IMR-90 (cell line): Measurements from ENCODE around the gene FBXW7. TPM values are rescaled to one million over a fixed set of nuclear protein-coding genes. Genes with fewer than 3 reads are reported as not detected.

Experiments used
- ATAC-seq: fragments of 200-7000 bp; cut with Tn5 transposase; 2 replicates; pipeline ENCODE4 v1.9.1; 2020; ENCODE audit warnings: low read depth, mild to moderate bottlenecking, moderate library complexity
- BruUV-seq: library from RNA; stranded (reverse); fragments of 400-500 nt; replicated peaks from 2 replicates; lab custom pipeline; 2021; lab: Mats Ljungman, UMichigan
- CTCF ChIA-PET: fragments of 300-600 bp; formaldehyde crosslinking; extraction: SDS; loops from one replicate; lab custom pipeline; 2021; ENCODE audit warnings: antibody characterized with exemption; lab: Yijun Ruan, JAX
- POLR2A ChIA-PET: fragments of 300-600 bp; sonication (Branson Sonifier 250); formaldehyde crosslinking; loops from one replicate; lab custom pipeline; 2022; ENCODE audit warnings: antibody characterized with exemption; ENCODE audit not compliant: unreplicated experiment; lab: Charles Lee
- DNase-seq: peaks from one replicate; pipeline ENCODE4 v3.0.0; 2013
- H2AFZ ChIP-seq: replicated peaks from 2 replicates; pipeline ENCODE3; 2013; ENCODE audit warnings: low read length, mild to moderate bottlenecking; ENCODE audit not compliant: poor library complexity
- H2AK5ac ChIP-seq: 2 replicates; pipeline ENCODE4 v1.6.1; 2013; ENCODE audit warnings: low read depth, low read length, inconsistent platforms
- H2AK9ac ChIP-seq: replicated peaks from 2 replicates; pipeline ENCODE3; 2013; ENCODE audit warnings: mild to moderate bottlenecking, low read depth, low read length, moderate library complexity; ENCODE audit not compliant: poor library complexity
- H2BK120ac ChIP-seq: 2 replicates; pipeline ENCODE4 v1.6.1; 2013; ENCODE audit warnings: low read depth, low read length, inconsistent platforms
- H2BK15ac ChIP-seq: 3 replicates; pipeline ENCODE4 v1.6.1; 2013; ENCODE audit warnings: low read depth, low read length, inconsistent platforms
- H2BK20ac ChIP-seq: 2 replicates; pipeline ENCODE4 v1.6.1; 2013; ENCODE audit warnings: low read depth, mild to moderate bottlenecking, inconsistent platforms, low read length, moderate library complexity
- H2BK5ac ChIP-seq: 2 replicates; pipeline ENCODE4 v1.6.1; 2013; ENCODE audit warnings: mild to moderate bottlenecking, low read depth, low read length, inconsistent platforms; ENCODE audit not compliant: poor library complexity, severe bottlenecking
- H3K14ac ChIP-seq: replicated peaks from 2 replicates; pipeline ENCODE4 v1.6.1; 2013; ENCODE audit warnings: low read depth, low read length, inconsistent platforms
- H3K18ac ChIP-seq: 2 replicates; pipeline ENCODE4 v1.6.1; 2013; ENCODE audit warnings: low read depth, low read length, control low read depth
- H3K23ac ChIP-seq: 2 replicates; pipeline ENCODE4 v1.6.1; 2013; ENCODE audit warnings: low read depth, low read length, inconsistent platforms
- H3K27ac ChIP-seq: 2 replicates; pipeline ENCODE4 v1.5.1; 2013; ENCODE audit warnings: mild to moderate bottlenecking, control low read depth, low read length; ENCODE audit not compliant: insufficient read depth
- H3K27me3 ChIP-seq: 2 replicates; pipeline ENCODE4 v1.6.1; 2013; ENCODE audit warnings: low read length; ENCODE audit not compliant: control insufficient read depth, insufficient read depth
- H3K36me3 ChIP-seq: 2 replicates; pipeline ENCODE4 v1.6.1; 2013; ENCODE audit warnings: low read length, mixed read lengths; ENCODE audit not compliant: control insufficient read depth, insufficient read depth
- H3K4ac ChIP-seq: 2 replicates; pipeline ENCODE4 v1.6.1; 2013; ENCODE audit warnings: low read depth, low read length, inconsistent platforms
- H3K4me1 ChIP-seq: 2 replicates; pipeline ENCODE4 v1.6.1; 2013; ENCODE audit warnings: low read length, mixed read lengths; ENCODE audit not compliant: control insufficient read depth, insufficient read depth
- H3K4me2 ChIP-seq: 2 replicates; pipeline ENCODE4 v1.6.1; 2013; ENCODE audit warnings: low read depth, mild to moderate bottlenecking, control low read depth, low read length, moderate library complexity
- H3K4me3 ChIP-seq: 2 replicates; pipeline ENCODE4 v1.5.1; 2013; ENCODE audit warnings: low read depth, mild to moderate bottlenecking, control low read depth, low read length, moderate library complexity; ENCODE audit not compliant: insufficient read depth
- H3K56ac ChIP-seq: 2 replicates; pipeline ENCODE4 v1.6.1; 2013; ENCODE audit warnings: low read length, inconsistent platforms; ENCODE audit not compliant: insufficient read depth; ENCODE audit errors: extremely low read depth
- H3K79me1 ChIP-seq, 2 experiments: 2 replicates each; pipeline ENCODE4 v1.6.1; 2013; ENCODE audit warnings: low read length in 2 of 2, inconsistent platforms in 1 of 2, low read depth in 1 of 2
- H3K9ac ChIP-seq: 2 replicates; pipeline ENCODE4 v1.6.1; 2013; ENCODE audit warnings: low read depth, low read length, control low read depth
- H3K9me1 ChIP-seq: 2 replicates; pipeline ENCODE4 v1.6.1; 2013; ENCODE audit warnings: low read length, inconsistent platforms; ENCODE audit not compliant: insufficient read depth
- H3K9me3 ChIP-seq: 2 replicates; pipeline ENCODE4 v1.6.1; 2013; ENCODE audit warnings: low read length; ENCODE audit not compliant: control insufficient read depth, insufficient read depth
- H4K20me1 ChIP-seq: 2 replicates; pipeline ENCODE4 v1.6.1; 2013; ENCODE audit warnings: low read length, inconsistent platforms; ENCODE audit not compliant: insufficient read depth
- H4K5ac ChIP-seq: 2 replicates; pipeline ENCODE4 v1.6.1; 2013; ENCODE audit warnings: mild to moderate bottlenecking, low read depth, low read length, control low read depth
- H4K8ac ChIP-seq, 2 experiments: 2 replicates each; pipeline ENCODE4 v1.6.1; 2013; ENCODE audit warnings: low read depth in 2 of 2, low read length in 2 of 2, control low read depth in 1 of 2, inconsistent platforms in 1 of 2
- H4K91ac ChIP-seq: 2 replicates; pipeline ENCODE4 v1.6.1; 2013; ENCODE audit warnings: low read depth, low read length, inconsistent platforms; ENCODE audit not compliant: insufficient read depth
- BHLHE40 ChIP-seq: fragments of 150-350 bp; IDR thresholded peaks from 2 replicates; pipeline ENCODE4 v1.6.1; 2016; ENCODE audit warnings: mild to moderate bottlenecking, low read depth, low read length
- CEBPB ChIP-seq: IDR thresholded peaks from 2 replicates; pipeline ENCODE4 v1.6.1; 2012; ENCODE audit warnings: low read depth, low read length, improper control_type of control experiment
- CHD1 ChIP-seq: IDR thresholded peaks from 2 replicates; pipeline ENCODE4 v1.6.1; 2012; ENCODE audit warnings: low read depth, low read length, improper control_type of control experiment
- CTCF ChIP-seq: conservative IDR thresholded peaks from 2 replicates; pipeline ENCODE4 v1.5.1; 2012; ENCODE audit warnings: mild to moderate bottlenecking, low read depth, low read length, improper control_type of control experiment
- ELK1 ChIP-seq: fragments of 150-350 bp; IDR thresholded peaks from 2 replicates; pipeline ENCODE4 v1.6.1; 2016; ENCODE audit warnings: low read depth, mild to moderate bottlenecking, low read length, moderate library complexity, borderline replicate concordance
- FOS ChIP-seq: fragments of 150-350 bp; IDR thresholded peaks from 2 replicates; pipeline ENCODE4 v1.6.1; 2016; ENCODE audit warnings: low read depth, low read length
- MAFK ChIP-seq: IDR thresholded peaks from 2 replicates; pipeline ENCODE4 v1.6.1; 2012; ENCODE audit warnings: low read depth, low read length, improper control_type of control experiment
- MAZ ChIP-seq: IDR thresholded peaks from 2 replicates; pipeline ENCODE4 v1.6.1; 2012; ENCODE audit warnings: low read depth, mild to moderate bottlenecking, low read length, improper control_type of control experiment, moderate library complexity, borderline replicate concordance
- MXI1 ChIP-seq: IDR thresholded peaks from 2 replicates; pipeline ENCODE4 v1.6.1; 2012; ENCODE audit warnings: low read depth, mild to moderate bottlenecking, low read length, moderate library complexity, borderline replicate concordance
- NFE2L2 ChIP-seq: fragments of 150-350 bp; IDR thresholded peaks from 2 replicates; pipeline ENCODE4 v1.6.1; 2016; ENCODE audit warnings: low read depth, mild to moderate bottlenecking, low read length
- POLR2A ChIP-seq: IDR thresholded peaks from 2 replicates; pipeline ENCODE4 v1.6.1; 2012; ENCODE audit warnings: mild to moderate bottlenecking, low read depth, low read length
- RAD21 ChIP-seq: IDR thresholded peaks from 2 replicates; pipeline ENCODE4 v1.6.1; 2012; ENCODE audit warnings: low read length, improper control_type of control experiment
- RCOR1 ChIP-seq: IDR thresholded peaks from 2 replicates; pipeline ENCODE4 v1.6.1; 2012; ENCODE audit warnings: mild to moderate bottlenecking, low read length, improper control_type of control experiment; ENCODE audit not compliant: insufficient replicate concordance
- USF2 ChIP-seq: fragments of 150-350 bp; IDR thresholded peaks from 2 replicates; pipeline ENCODE4 v1.6.1; 2017; ENCODE audit warnings: mild to moderate bottlenecking, antibody characterized with exemption, low read length, low read depth
- WGBS, 2 experiments: methylation state at CpG; one replicate each; pipeline versions ENCODE4 v1.1.5 to v1.1.7; 2013; ENCODE audit warnings: missing lambda C conversion rate in 2 of 2; ENCODE audit not compliant: insufficient read length in 1 of 2; ENCODE audit errors: extremely low coverage in 2 of 2; 5-methylcytosine and 5-hydroxymethylcytosine counted together
- dilution Hi-C: fragments of 300-500 bp; cut with HindIII; formaldehyde crosslinking; loops from one replicate; pipeline ENCODE4 v1.14.3; 2018; ENCODE audit warnings: low sequenced_read_pairs; ENCODE audit not compliant: unreplicated experiment
- in situ Hi-C: fragments of 300-500 bp; cut with MboI; formaldehyde crosslinking; loops from 3 replicates; pipeline ENCODE4 v1.14.3; 2019; ENCODE audit warnings: low sequenced_read_pairs, inconsistent platforms, mixed read lengths
- intact Hi-C: fragments of 100-400 bp; cut with micrococcal nuclease; formaldehyde crosslinking; loops from 2 replicates; pipeline ENCODE4 v1.10.0; 2022
- polyA plus RNA-seq, 3 experiments: library from polyadenylated mRNA; depleted of rRNA; stranded (reverse); fragments of >200 nt; gene quantifications; 2 replicates each; pipeline ENCODE4 v1.2.3, GENCODE V29; 2012; ENCODE audit warnings: low replicate concordance in 1 of 3
- total RNA-seq: library from RNA; depleted of rRNA; stranded (reverse); fragments of >200 nt; gene quantifications from 2 replicates; pipeline ENCODE4 v1.2.3, GENCODE V29; 2012

Gene FBXW7
- total and polyA plus RNA-seq, 2 of the 4 experiments (the other 2 are of a cell fraction), result 7.2 to 27.4 TPM

DNA sequence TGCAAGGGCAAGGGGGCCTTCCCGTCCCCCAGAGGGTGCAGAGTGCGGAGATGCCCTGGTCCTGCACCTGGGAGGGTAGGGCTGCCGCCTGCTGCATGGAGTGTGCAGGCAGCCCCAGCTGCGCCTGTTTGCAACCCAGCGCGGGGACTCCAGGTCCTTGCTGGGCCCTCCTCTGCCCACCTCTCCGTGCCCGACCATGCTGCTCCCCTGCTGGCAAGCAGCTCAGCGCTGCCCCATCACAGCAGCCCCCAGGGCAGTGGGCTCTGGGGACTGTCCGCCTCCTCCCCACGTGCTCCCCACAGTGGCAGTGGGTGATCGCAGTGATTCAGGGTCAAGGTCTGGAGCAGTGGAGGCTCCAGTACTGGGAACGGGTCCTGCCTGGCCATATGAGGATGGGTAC is 5.0 kb upstream of the FBXW7 start:
- no peak overlapping the region for H3K18ac ChIP-seq
- H3K4me1 ChIP-seq, result peaks cover 3% of the 10 kb centered on the region; the same call in 1 of the 2 replicates
- DNase-seq (no peak), ATAC-seq (no peak)
- no peak overlapping the region for H2BK15ac ChIP-seq
- no peak overlapping the region for H3K23ac ChIP-seq
- intact Hi-C loops, result no loop called here
- no peak overlapping the region for H3K27ac ChIP-seq
- ChIA-PET CTCF (no interaction called here), POLR2A (no interaction called here)
- H2BK20ac ChIP-seq, result no peak overlapping the region
- TF ChIP-seq FOS (no peak), CHD1 (no peak), MXI1 (no peak), RAD21 (no peak), MAFK (no peak), CTCF (no peak), CEBPB (no peak), BHLHE40 (no peak), NFE2L2 (no peak), ELK1 (no peak), POLR2A (no peak), MAZ (no peak), USF2 (no peak), RCOR1 (no peak)
- WGBS, 2 experiments, result 98% methylated on average over 8 of the region's 13 CpGs; no CpG with 5 or more reads in 1 of the 2 experiments
- H4K5ac ChIP-seq, result no peak overlapping the region
- H3K36me3 ChIP-seq, result peaks cover 7% of the 10 kb centered on the region; the same call in 1 of the 2 replicates
- H2AK9ac ChIP-seq, result no peak overlapping the region
- H3K79me1 ChIP-seq, result peaks cover 11 to 36% of the 10 kb centered on the region in 2 experiments
- H3K14ac ChIP-seq, result no peak overlapping the region
- peaks cover 4% of the 10 kb centered on the region; the same call in 1 of the 2 replicates for H4K20me1 ChIP-seq
- no peak overlapping the region for H3K4me2 ChIP-seq
- H3K9ac ChIP-seq, result no peak overlapping the region
- no peak overlapping the region for H2BK5ac ChIP-seq
- H3K9me1 ChIP-seq, result peaks cover 5% of the 10 kb centered on the region; the same call in 1 of the 2 replicates
- dilution Hi-C loops, result no loop called here
- peak overlapping the region; percentile 43 for H2AFZ ChIP-seq
- BruUV-seq, result no TSS peak
- in situ Hi-C loops, result no loop called here
- H3K27me3 ChIP-seq, result no peaks in the 10 kb centered on the region
- H3K9me3 ChIP-seq, result no peaks in the 10 kb centered on the region
- no peak overlapping the region for H3K56ac ChIP-seq
- H3K4me3 ChIP-seq, result no peak overlapping the region
- H2AK5ac ChIP-seq, result no peak overlapping the region
- H4K91ac ChIP-seq, result no peak overlapping the region
- no peak overlapping the region for H4K8ac ChIP-seq
- H2BK120ac ChIP-seq, result no peak overlapping the region
- no peak overlapping the region for H3K4ac ChIP-seq
